ENCODE data around the gene HSPB8. TPM values are rescaled to one million over a fixed set of nuclear protein-coding genes. Genes with fewer than 3 reads are reported as not detected.

Gene HSPB8
- total and polyA plus RNA-seq, 2 of the 4 experiments (the other 2 are of a cell fraction): 12.9 to 25.8 TPM

GRCh38 chr12:119227292-119227691, 48.6 kb downstream of the HSPB8 start:
- in situ Hi-C loops (cut with MboI; ENCODE audit: low sequenced_read_pairs): no loop called here

More at GRCh38 chr12:119227292-119227691, 48.6 kb downstream of the HSPB8 start:
- 10% methylated on average over 2 of the region's 3 CpGs; no CpG with 5 or more reads in 1 of the 2 experiments for WGBS, 2 experiments (ENCODE audit: extremely low coverage in 2 of 2, insufficient read length in 1 of 2)
- H2AK5ac ChIP-seq (ENCODE audit: low read depth, low read length): no peak overlapping the region
- H3K4ac ChIP-seq (ENCODE audit: low read depth, low read length): no peak overlapping the region
- no TSS peak for BruUV-seq (replicated peaks)
- ATAC-seq (ENCODE audit: low read depth): no peak
- H2AK9ac ChIP-seq (replicated peaks; ENCODE audit: low read depth, low read length, poor library complexity): no peak overlapping the region
- H3K4me3 ChIP-seq (ENCODE audit: insufficient read depth, low read depth, low read length): no peak overlapping the region
- H3K23ac ChIP-seq (ENCODE audit: low read depth, low read length): no peak overlapping the region
- no peak overlapping the region for H4K91ac ChIP-seq (ENCODE audit: insufficient read depth, low read depth, low read length)
- no peak overlapping the region for H3K14ac ChIP-seq (replicated peaks; ENCODE audit: low read depth, low read length)
- no peak overlapping the region for H4K5ac ChIP-seq (ENCODE audit: low read depth, low read length)
- ChIA-PET POLR2A (ENCODE audit: unreplicated experiment) (no interaction called here), CTCF (no interaction called here)
- no peaks in the 10 kb centered on the region for H3K9me3 ChIP-seq (ENCODE audit: control insufficient read depth, insufficient read depth, low read length)
- no peak overlapping the region for H3K18ac ChIP-seq (ENCODE audit: low read depth, low read length)
- H3K4me2 ChIP-seq (ENCODE audit: low read depth, low read length): no peak overlapping the region
- H2BK5ac ChIP-seq (ENCODE audit: low read depth, low read length, poor library complexity, severe bottlenecking): no peak overlapping the region
- no peaks in the 10 kb centered on the region for H3K79me1 ChIP-seq (ENCODE audit: low read depth in 1 of 2, low read length in 2 of 2)
- TF ChIP-seq FOS (IDR thresholded peaks at IDR 0.05; ENCODE audit: low read depth, low read length): no peak
- no peak for TF ChIP-seq MXI1 (IDR thresholded peaks at IDR 0.05; ENCODE audit: borderline replicate concordance, low read depth, low read length)
- TF ChIP-seq RAD21 (IDR thresholded peaks at IDR 0.05; ENCODE audit: low read length): no peak
- no peak for TF ChIP-seq MAZ (IDR thresholded peaks at IDR 0.05; ENCODE audit: borderline replicate concordance, low read depth, low read length)
- TF ChIP-seq CHD1 (IDR thresholded peaks at IDR 0.05; ENCODE audit: low read depth, low read length): no peak
- no peaks in the 10 kb centered on the region for H3K4me1 ChIP-seq (ENCODE audit: control insufficient read depth, insufficient read depth, low read length)
- H3K56ac ChIP-seq (ENCODE audit: extremely low read depth, insufficient read depth, low read length): no peak overlapping the region
- no peaks in the 10 kb centered on the region for H4K20me1 ChIP-seq (ENCODE audit: insufficient read depth, low read length)
- intact Hi-C loops (cut with micrococcal nuclease) (no loop called here), dilution Hi-C loops (cut with HindIII; ENCODE audit: low sequenced_read_pairs, unreplicated experiment) (no loop called here)
- H2BK15ac ChIP-seq (ENCODE audit: low read depth, low read length): no peak overlapping the region
- H3K36me3 ChIP-seq (ENCODE audit: control insufficient read depth, insufficient read depth, low read length): no peaks in the 10 kb centered on the region
- H3K27ac ChIP-seq (ENCODE audit: insufficient read depth, low read length): no peak overlapping the region
- H2BK120ac ChIP-seq (ENCODE audit: low read depth, low read length): no peak overlapping the region
- H2BK20ac ChIP-seq (ENCODE audit: low read depth, low read length): no peak overlapping the region
- H3K9me1 ChIP-seq (ENCODE audit: insufficient read depth, low read length): no peaks in the 10 kb centered on the region
- H3K27me3 ChIP-seq (ENCODE audit: control insufficient read depth, insufficient read depth, low read length): no peaks in the 10 kb centered on the region
- no peak overlapping the region for H3K9ac ChIP-seq (ENCODE audit: low read depth, low read length)
- H4K8ac ChIP-seq (ENCODE audit: low read depth in 2 of 2, low read length in 2 of 2): no peak overlapping the region
- DNase-seq: no peak
- H2AFZ ChIP-seq (replicated peaks; ENCODE audit: low read length, poor library complexity): no peak overlapping the region

Measured in IMR-90 (cell line).